Tongue (tissue), 2 donors: ENCODE measurements around the gene IST1. TPM values are rescaled to one million over a fixed set of nuclear protein-coding genes. Genes with fewer than 3 reads are reported as not detected.

Experiments
- DNase-seq: peaks from one replicate; pipeline ENCODE4 v3.0.0-alpha.2; 2015
- total RNA-seq: library from RNA; depleted of rRNA; stranded (reverse); fragments of >200 nt; gene quantifications from one replicate; pipeline ENCODE4 v1.2.3, GENCODE V29; 2014

The IST1 gene
- total RNA-seq, 1 donor from 2014 or later = 213 TPM

DNA sequence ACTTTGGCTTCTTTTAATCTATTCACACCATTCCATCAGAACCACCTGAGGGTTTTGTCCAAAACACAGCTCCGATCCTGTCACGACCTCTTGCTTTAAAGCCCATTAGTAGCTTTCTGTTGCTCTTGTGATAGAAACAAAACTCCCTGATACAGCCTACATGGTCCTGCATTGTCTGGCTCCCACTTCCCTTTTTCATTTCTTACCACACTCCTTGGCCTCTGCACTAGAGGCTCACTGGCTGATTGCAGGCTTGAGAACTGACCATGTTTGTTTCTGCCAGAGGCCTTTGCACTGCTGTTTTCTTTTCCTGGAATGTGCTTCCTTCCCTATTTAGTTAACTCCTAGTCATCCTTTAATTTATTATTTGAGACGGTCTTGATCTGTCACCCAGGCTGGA is 23.7 kb downstream of the IST1 start:
- no peak for DNase-seq

DNA sequence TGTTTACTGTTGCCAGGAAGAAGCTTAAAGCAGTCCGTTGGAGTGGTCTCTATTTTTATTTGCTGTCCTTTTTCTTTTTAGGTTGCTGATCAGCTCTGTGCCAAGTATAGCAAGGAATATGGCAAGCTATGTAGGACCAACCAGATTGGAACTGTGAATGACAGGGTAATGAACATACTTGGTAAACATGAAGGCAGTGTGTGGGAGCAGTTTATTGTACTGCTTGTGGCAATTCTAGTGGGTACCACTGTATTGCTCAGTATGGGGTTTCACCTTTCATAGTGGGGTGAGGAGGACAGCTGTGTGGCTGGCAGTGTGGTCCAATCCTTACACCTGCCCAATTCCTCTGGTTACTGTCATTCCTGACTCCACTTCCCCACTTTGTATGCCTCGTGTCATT is 25.3 kb downstream of the IST1 start:
- no peak for DNase-seq

GRCh38 chr16:71923941-71924690 is 28.8 kb downstream of the IST1 start:
- DNase-seq = no peak

- DNase-seq = no peak
Observed at GRCh38 chr16:71924710-71925109, 29.4 kb downstream of the IST1 start.

GRCh38 chr16:71927383-71927782 is 32.1 kb downstream of the IST1 start:
- DNase-seq = peak; percentile 92

DNA sequence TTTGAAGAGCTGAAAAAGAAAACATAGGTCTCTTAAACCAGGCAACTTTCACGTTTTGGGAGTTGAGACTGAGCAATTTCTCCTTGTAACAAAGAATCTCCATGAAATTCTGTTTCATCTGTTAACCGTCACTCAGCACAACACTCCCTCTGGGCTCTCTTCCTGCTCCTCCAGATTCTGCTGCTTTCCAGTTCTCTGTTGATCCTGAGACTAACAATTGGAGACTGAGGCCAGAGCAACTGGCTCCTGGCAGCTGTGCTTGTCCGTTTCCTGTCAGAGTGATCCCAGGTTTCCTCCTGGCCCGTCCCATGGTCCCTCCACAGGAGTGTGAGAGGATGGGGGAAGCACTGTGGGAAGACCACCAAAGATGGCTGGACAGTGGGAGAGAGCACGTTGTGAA is 32.5 kb downstream of the IST1 start:
- peak; percentile 91 for DNase-seq

GRCh38 chr16:71929048-71929447 is 33.7 kb downstream of the IST1 start:
- DNase-seq = peak; percentile 79

DNA sequence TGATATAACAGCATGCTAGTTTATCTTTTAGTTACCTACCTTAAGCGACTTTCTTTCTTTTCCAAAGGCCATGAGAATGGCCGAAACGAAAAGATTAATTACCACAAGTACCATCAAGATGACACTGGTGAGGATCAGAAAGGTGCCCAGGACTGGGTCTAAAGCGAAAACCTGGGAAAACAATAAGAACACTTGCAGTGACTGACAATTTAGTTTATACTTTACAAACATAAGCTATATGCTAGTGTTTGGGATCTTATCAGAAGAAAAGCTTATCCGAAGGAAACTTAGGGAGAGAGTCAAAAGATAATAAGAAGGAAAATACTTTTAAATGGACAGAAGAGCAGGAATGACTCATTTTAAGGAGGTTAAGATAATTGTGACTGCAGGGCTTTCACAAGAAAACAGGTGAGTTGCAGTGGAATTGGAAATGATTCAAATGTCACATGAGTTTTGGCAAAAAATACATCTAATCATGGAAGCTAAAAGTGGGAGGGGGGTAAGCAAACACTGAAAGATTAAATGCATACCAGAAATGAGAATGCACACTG is 34.8 kb downstream of the IST1 start:
- no peak for DNase-seq

DNA sequence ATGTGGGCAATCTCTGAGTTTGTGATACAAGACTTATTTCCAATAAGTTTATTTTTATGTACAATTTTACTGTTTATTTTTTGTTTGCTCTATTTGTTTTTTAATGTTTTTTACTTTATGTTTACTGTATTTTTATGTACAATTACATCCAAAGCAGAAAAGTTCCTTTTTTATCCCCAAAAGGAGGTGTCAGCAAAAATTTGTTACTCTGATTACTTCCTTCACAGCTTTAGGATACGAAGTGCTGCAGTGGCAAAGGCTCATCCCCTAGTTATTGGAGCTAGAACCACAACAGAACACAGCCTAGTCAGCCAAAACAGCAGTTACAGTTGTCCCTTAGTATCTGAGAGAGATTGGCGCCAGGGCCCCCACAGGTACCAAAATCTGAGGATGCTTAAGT is 35.7 kb downstream of the IST1 start:
- DNase-seq = no peak

GRCh38 chr16:71931599-71931998 is 36.3 kb downstream of the IST1 start:
- no peak for DNase-seq

- no peak for DNase-seq
Observed at GRCh38 chr16:71933017-71933416, 37.7 kb downstream of the IST1 start.

GRCh38 chr16:71933913-71934695 is 38.8 kb downstream of the IST1 start:
- no peak for DNase-seq

DNA sequence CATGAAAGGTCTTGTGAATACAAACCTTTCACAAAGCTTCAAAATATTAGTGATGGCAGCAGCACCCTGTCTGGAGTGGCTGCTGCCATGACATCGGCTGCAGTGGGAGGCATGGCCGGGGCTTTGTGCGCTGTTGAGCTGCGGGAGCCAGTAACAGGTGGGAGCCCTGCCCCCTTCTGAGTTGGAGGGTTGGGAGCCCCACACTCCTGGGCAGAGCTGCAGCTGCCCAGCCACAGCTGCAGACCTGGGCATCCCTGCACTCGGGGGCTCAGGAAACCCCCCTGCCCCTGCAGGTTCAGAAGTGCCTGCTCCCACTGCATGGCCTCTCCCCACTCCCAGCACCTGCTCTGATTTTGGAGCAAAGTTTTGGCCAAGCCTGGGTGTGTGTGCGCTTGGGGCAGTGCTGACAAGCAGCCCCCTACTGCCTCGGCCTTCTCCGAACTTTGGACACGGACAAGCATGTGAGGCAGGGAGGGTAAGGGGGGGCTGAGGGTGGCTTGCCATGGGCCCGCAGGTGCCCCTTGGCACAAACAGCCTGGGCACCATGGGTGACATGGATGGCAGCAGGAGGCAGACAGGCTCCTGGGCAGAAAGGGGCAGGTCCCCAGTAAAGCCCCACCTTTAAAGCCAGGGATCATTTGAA is 42.7 kb downstream of the IST1 start:
- DNase-seq = no peak

- no peak for DNase-seq
Observed at GRCh38 chr16:71943887-71944286, 48.6 kb downstream of the IST1 start.

- no peak for DNase-seq
Observed at GRCh38 chr16:71945616-71946015, 50.3 kb downstream of the IST1 start.

GRCh38 chr16:71952825-71953224 is 57.5 kb downstream of the IST1 start:
- no peak for DNase-seq

DNA sequence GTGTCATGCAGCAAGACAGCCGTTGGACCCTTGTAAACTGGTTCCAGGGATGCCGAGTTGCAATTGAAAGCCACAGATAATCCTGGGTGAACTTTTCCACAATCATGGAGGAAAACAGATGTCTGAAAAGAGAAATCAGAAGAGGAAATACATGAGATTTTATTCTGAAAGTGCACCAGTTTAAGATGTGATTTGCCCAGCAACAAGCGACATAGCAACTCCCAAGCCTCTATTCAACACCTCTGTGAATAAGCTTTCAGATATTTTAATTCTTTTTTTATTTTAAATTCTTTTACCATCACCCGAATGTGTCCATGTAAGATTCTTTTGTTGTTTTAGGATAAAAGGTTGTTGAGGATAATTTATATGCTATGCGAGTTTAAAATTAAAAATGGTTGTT is 58.8 kb downstream of the IST1 start:
- DNase-seq = no peak

DNA sequence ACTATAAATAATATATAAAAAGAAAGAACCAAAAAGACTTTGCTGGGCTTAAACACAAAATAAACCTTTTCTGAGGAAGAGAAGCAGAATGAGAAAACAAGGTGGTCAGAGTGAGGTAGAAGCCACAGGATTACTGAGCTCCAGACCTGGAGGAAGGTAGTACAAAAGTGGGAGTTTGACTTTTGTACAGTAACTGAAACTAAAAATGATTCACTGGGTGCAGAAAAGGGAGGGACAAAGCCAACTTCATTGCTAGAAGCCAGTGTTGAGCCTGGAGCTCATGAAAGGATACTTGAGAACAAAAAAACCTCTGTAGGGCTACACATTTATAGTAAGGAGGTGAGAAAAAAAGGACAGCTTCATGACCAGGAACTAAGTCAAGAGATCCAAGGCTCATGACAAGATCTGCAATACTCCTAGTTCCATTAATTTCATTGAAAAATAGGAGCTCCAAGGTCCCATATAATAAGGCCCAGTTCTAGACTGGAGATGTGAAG is 59.4 kb downstream of the IST1 start:
- no peak for DNase-seq

GRCh38 chr16:71956486-71956885 is 61.2 kb downstream of the IST1 start:
- DNase-seq = no peak

- peak; percentile 94 for DNase-seq
Observed at GRCh38 chr16:71961066-71962039, 66.0 kb downstream of the IST1 start.

DNA sequence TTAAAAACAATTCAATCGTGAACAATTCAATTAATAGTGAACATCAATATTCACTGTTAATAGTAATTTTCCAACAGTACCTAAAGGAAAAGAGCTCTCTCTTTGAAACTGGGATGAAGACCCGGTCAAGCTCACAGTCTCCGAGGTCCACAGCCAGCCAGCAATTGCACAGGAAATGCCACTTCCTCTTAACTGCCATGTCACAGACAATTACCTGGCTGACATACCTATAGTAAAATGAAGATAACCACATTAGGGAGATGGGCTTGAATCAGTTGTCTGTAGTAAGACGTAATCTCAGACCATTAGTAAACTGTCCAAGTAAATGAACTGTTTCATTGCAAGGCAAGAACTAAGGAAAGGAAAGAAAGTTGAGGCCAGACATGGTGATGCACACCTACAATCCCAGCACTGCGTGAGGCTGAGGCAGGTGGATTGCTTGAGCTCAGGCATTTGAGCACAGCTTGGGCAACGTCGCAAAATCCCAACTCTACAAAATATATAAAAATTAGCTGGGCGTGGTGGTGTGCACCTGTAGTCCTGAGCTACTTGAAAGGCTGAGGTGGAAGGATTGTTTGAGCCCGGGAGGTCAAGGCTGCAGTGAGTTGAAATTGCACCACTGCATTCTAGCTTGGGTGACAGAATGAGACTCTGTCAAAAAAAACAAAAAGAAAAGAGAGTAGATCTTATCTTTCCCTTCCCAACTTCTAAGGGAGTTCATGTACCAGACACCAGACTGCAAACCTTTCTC is 68.0 kb downstream of the IST1 start:
- DNase-seq = no peak
